T1000 (cell line): ENCODE results near the gene SPIRE1.

Source experiments
- DNase-seq: peaks from one replicate; lab custom pipeline; 2025; ENCODE audit warnings: mixed read lengths; lab: John Stamatoyannopoulos, UW

SPIRE1 gene

GRCh38 chr18:12657684-12658425 lies at the start of gene SPIRE1:
Gene SPIRE1 (minus strand): TSS chr18:12658107. CDS start chr18:12657866, 241 bp downstream.
- peak; percentile 30 for DNase-seq

GRCh38 chr18:12703664-12704063 lies 45.8 kb upstream of the SPIRE1 start:
- no peak for DNase-seq

GRCh38 chr18:12703096-12703567 lies 45.2 kb upstream of the SPIRE1 start:
- no peak for DNase-seq

- DNase-seq: peak; percentile 71
These were observed 44.6 kb upstream of the SPIRE1 start, which contains the start of the genes CEP76 and PSMG2 for GRCh38 chr18:12702221-12703095. Gene CEP76 (minus strand): TSS chr18:12702723. CDS start chr18:12702548, 175 bp downstream. Gene PSMG2 (plus strand): TSS chr18:12703042. CDS start chr18:12703108, 66 bp downstream.

DNA sequence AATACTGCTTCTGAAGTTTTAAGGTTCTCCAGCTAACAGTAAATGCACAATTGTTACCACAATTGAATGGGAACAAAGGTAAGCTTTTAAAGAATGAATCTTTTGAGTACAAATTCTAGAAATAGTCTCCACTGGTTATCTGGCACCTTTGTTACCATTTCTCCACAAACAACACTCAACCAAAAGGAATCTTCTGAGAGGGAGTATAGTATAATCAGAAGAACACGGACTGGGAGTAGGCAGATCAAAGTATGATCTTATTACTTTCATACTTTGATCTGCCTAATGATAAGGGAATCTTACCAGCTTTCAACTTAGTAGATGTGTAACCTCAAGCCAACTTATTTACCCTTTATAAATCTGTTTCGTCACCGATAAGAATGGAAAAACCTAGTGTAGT lies 43.3 kb upstream of the SPIRE1 start:
- no peak for DNase-seq

DNA sequence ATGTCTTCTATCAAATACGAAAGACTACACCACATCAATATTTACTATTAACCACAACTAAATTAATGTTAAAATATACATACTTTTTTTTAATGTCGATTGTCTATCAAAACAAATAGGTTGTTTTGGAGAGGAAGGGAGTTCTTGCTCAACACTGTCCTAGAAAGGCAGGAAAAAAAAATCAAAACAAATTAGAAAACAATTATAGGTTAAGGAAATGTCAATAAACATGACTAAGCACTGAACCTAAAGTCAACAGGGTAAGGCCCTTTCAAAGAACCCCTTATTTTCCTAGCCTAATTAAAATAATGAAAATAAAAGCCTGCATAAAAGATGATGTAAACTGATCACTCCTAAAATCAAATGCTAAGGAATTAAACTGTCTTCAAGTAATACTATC lies 41.8 kb upstream of the SPIRE1 start:
- DNase-seq: no peak

GRCh38 chr18:12694032-12694431 lies 36.1 kb upstream of the SPIRE1 start:
- DNase-seq: no peak

DNA sequence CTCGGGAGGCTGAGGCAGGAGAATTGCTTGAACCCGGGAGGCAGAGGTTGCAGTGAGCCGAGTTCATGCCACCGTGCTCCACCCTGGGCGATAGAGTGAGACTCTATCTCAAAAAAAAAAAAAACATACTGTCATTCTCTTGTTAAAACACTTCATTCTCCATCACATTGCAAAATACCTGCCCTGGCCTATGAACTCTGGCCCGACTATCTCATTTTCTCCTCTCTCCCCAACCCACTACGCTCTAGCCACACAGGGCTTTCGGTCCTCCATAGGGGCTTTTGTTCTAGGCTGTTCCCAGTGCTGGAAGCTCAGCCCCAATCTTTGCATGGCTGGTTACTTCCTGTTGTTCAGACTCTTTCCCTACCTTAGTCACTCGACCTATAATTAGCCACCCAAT lies 34.3 kb upstream of the SPIRE1 start:
- no peak for DNase-seq

GRCh38 chr18:12689256-12689850 lies 31.4 kb upstream of the SPIRE1 start:
- no peak for DNase-seq

GRCh38 chr18:12686100-12686499 lies 28.2 kb upstream of the SPIRE1 start:
- DNase-seq: no peak

GRCh38 chr18:12679183-12679786 lies 21.4 kb upstream of the SPIRE1 start:
- DNase-seq: no peak

GRCh38 chr18:12668041-12668440 lies 10.1 kb upstream of the SPIRE1 start:
- no peak for DNase-seq

GRCh38 chr18:12659904-12660605 lies 2.1 kb upstream of the SPIRE1 start:
- DNase-seq: no peak

GRCh38 chr18:12658426-12659138 lies 675 bp upstream of the SPIRE1 start:
- no peak for DNase-seq

DNA sequence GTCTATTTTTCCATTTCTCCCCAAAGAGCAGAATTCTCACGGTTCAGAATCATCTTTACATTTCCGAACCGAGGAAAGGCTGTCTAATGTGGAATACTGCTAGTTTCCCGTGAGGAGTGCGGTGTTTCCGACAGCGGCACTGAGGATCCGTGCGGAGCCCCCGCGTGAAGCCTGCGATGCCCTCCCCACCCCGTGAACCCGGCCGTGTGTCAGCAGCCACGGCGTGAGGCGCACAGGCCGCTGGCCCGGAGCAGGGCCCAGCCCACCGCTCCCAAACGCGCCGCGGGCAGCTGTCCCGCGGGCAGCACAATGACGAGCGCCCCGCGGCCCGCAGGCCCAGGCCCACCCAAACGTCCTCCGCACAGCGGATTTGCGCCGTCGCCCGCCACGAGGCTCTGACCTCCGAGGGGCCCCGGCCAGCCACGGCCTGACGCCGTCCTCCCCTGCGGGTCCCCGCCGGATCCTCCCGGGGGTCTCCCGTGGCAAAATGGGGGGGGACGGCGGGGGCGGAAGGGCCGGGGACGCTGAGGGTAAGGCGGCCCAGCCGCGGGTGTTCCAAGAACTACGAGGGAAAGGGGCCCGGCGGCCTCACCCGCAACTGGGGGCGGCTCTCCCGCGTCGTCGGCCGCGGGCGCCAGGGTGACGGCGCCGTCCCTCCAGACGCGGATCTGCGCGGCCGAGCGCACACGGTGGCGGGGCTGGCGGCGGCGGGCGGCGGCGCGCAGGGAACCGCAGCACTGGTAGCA lies 796 bp downstream of the SPIRE1 start:
- no peak for DNase-seq

- no peak for DNase-seq
These were observed 1.3 kb downstream of the SPIRE1 start for GRCh38 chr18:12656605-12656937.

DNA sequence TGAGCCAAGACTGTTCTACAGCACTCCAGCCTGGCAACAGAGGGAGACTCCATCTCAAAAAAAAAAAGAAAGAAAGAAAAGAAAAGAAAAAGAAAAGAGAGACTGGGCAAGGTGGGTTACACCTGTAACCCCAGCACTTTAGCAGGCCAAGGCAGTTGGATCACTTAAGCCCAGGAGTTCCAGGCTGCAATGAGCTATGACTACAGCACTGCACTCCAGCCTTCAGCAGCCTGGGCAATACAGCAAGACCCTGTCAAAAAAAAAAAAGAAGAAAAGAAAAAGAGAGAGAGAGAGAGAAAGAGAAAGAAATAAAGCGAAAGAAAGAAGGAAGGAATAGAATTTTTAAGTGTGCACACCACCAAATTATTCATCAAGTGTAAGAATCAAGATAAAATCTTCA lies 2.9 kb downstream of the SPIRE1 start:
- no peak for DNase-seq

- DNase-seq: no peak
These were observed 5.0 kb downstream of the SPIRE1 start for GRCh38 chr18:12652861-12653401.

DNA sequence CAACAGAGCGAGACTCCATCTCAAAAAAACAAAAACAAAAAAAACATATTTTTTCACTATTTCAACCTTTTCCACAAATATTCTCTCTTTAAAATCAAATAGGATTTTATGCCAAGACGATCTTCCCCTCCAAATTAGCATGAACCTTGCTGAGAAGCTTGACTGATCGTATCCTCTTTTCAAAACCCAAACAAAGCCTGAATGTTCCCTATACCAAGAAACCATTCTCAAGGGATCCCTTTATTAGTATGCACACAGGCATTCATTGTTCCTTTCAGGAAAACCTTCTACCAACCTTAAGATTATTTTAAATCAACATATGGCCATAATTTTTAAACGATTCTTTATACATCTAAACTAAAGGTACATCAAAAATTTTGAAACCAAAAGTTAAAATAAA lies 6.3 kb downstream of the SPIRE1 start:
- no peak for DNase-seq

GRCh38 chr18:12647773-12648172 lies 10.1 kb downstream of the SPIRE1 start:
- DNase-seq: no peak
